MM.1S (cell line): ENCODE results near the gene DNAAF3.

Experiments
- DNase-seq: peaks from one replicate; pipeline ENCODE4 v3.0.0-alpha.2; 2015
- H2AFZ ChIP-seq: fragments of 300-600 bp; sonication (generic); 2 replicates; pipeline ENCODE4 v1.6.0; 2016; ENCODE audit warnings: antibody characterized with exemption, low read length
- H3F3A ChIP-seq: fragments of 300-600 bp; sonication (generic); 2 replicates; pipeline ENCODE4 v1.6.1; 2016; ENCODE audit warnings: mild to moderate bottlenecking, antibody characterized with exemption, low read length, moderate library complexity, mixed read lengths; ENCODE audit not compliant: insufficient read depth
- H3K27ac ChIP-seq: fragments of 300-600 bp; sonication (generic); 2 replicates; pipeline ENCODE4 v1.5.1; 2016; ENCODE audit warnings: mild to moderate bottlenecking, low read length
- H3K27me3 ChIP-seq: fragments of 300-600 bp; sonication (generic); replicated peaks from 2 replicates; pipeline ENCODE4 v1.6.0; 2016; ENCODE audit warnings: low read length; ENCODE audit not compliant: insufficient read depth
- H3K36me3 ChIP-seq: fragments of 300-600 bp; sonication (generic); replicated peaks from 2 replicates; pipeline ENCODE4 v1.6.1; 2016; ENCODE audit warnings: mild to moderate bottlenecking, low read length, mixed read lengths; ENCODE audit not compliant: insufficient read depth
- H3K4me1 ChIP-seq: fragments of 300-600 bp; sonication (generic); 2 replicates; pipeline ENCODE4 v1.6.1; 2016; ENCODE audit warnings: low read length, mixed read lengths
- H3K4me2 ChIP-seq: fragments of 300-600 bp; sonication (generic); 2 replicates; pipeline ENCODE4 v1.6.0; 2016; ENCODE audit warnings: low read depth, low read length
- H3K4me3 ChIP-seq: fragments of 300-600 bp; sonication (generic); 2 replicates; pipeline ENCODE4 v1.5.1; 2016; ENCODE audit warnings: low read length, mixed read lengths
- H3K79me2 ChIP-seq: fragments of 300-600 bp; sonication (generic); 2 replicates; pipeline ENCODE4 v1.6.1; 2016; ENCODE audit warnings: mixed run types, low read length, mixed read lengths
- H3K9ac ChIP-seq: fragments of 300-600 bp; sonication (generic); 2 replicates; pipeline ENCODE4 v1.6.1; 2016; ENCODE audit warnings: low read length, mixed read lengths
- H3K9me2 ChIP-seq: fragments of 300-600 bp; sonication (generic); replicated peaks from 2 replicates; pipeline ENCODE4 v1.6.1; 2016; ENCODE audit warnings: mild to moderate bottlenecking, low read length, mixed read lengths; ENCODE audit not compliant: insufficient read depth
- H3K9me3 ChIP-seq: fragments of 300-600 bp; sonication (generic); replicated peaks from 2 replicates; pipeline ENCODE4 v1.6.1; 2016; ENCODE audit warnings: mild to moderate bottlenecking, low read length, mixed read lengths; ENCODE audit not compliant: insufficient read depth
- H4K20me1 ChIP-seq: fragments of 300-600 bp; sonication (generic); 2 replicates; pipeline ENCODE4 v1.6.1; 2016; ENCODE audit warnings: mild to moderate bottlenecking, low read length, moderate library complexity, mixed read lengths; ENCODE audit not compliant: insufficient read depth
- EZH2 ChIP-seq: fragments of 300-600 bp; sonication (generic); optimal IDR thresholded peaks from 2 replicates; pipeline ENCODE3; 2017; ENCODE audit warnings: low read depth, mild to moderate bottlenecking, antibody characterized with exemption, low read length, mixed read lengths
- EZH2phosphoT487 ChIP-seq: fragments of 300-600 bp; sonication (generic); IDR thresholded peaks from 2 replicates; pipeline ENCODE4 v1.6.1; 2018; ENCODE audit warnings: antibody characterized with exemption, low read length
- TF ChIP-seq, protein P1 (sequence below): fragments of 300-600 bp; sonication (generic); IDR thresholded peaks from 2 replicates; pipeline ENCODE4 v1.5.1; 2016; ENCODE audit warnings: antibody characterized with exemption, low read length, mixed read lengths

Gene DNAAF3

DNA sequence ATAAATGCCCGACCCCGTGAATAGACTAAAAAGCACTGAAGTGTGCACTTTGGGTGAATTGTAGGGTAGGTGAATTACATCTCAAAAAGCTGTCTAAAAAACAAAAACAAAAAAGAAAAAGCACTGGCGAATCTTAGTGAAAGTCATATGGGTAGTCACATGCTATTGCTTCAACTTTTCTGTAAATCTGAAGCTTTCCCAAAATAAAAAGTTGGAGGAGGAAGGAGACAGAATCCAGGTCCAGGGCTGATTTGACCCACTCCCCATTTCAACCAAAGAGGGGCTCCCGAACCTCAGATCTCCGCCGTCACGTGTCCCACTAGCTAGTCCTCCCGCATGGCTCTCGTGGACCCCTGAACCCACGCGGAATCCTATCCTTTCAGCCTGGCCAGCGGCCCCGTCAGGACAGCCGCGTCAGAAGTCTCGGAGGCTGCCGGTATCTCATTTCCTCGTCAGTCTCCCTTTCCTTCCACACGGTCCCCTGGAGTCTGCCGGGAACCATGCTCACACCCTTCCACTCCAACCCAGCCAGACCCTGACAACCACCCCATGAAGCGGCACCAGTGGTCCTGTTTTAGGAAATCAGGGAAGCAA is 55.1 kb downstream of the DNAAF3 start:
- H3F3A ChIP-seq: no peaks in the 10 kb centered on the region
- no peak overlapping the region for H2AFZ ChIP-seq
- H3K27ac ChIP-seq: no peak overlapping the region
- H3K9me2 ChIP-seq: no peaks in the 10 kb centered on the region
- no peaks in the 10 kb centered on the region for H3K27me3 ChIP-seq
- no peaks in the 10 kb centered on the region for H3K36me3 ChIP-seq
- peaks cover 50% of the 10 kb centered on the region for H3K79me2 ChIP-seq
- H3K9ac ChIP-seq: no peak overlapping the region
- peaks cover 7% of the 10 kb centered on the region; the same call in 1 of the 2 replicates for H3K4me1 ChIP-seq
- no peak for DNase-seq
- H4K20me1 ChIP-seq: no peaks in the 10 kb centered on the region
- H3K9me3 ChIP-seq: no peaks in the 10 kb centered on the region
- H3K4me2 ChIP-seq: no peak overlapping the region
- TF ChIP-seq, protein P1, sequence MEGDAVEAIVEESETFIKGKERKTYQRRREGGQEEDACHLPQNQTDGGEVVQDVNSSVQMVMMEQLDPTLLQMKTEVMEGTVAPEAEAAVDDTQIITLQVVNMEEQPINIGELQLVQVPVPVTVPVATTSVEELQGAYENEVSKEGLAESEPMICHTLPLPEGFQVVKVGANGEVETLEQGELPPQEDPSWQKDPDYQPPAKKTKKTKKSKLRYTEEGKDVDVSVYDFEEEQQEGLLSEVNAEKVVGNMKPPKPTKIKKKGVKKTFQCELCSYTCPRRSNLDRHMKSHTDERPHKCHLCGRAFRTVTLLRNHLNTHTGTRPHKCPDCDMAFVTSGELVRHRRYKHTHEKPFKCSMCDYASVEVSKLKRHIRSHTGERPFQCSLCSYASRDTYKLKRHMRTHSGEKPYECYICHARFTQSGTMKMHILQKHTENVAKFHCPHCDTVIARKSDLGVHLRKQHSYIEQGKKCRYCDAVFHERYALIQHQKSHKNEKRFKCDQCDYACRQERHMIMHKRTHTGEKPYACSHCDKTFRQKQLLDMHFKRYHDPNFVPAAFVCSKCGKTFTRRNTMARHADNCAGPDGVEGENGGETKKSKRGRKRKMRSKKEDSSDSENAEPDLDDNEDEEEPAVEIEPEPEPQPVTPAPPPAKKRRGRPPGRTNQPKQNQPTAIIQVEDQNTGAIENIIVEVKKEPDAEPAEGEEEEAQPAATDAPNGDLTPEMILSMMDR: no peak
- TF ChIP-seq EZH2phosphoT487: no peak
- TF ChIP-seq EZH2: no peak
- H3K4me3 ChIP-seq: no peak overlapping the region

GRCh38 chr19:55109527-55110291 is 56.7 kb downstream of the DNAAF3 start:
- no peak for TF ChIP-seq EZH2phosphoT487
- Histone ChIP-seq H3K79me2 (peaks cover 38% of the 10 kb centered on the region), H4K20me1 (no peaks in the 10 kb centered on the region), H3K27ac (no peak overlapping the region), H3K4me2 (no peak overlapping the region), H3K9me3 (no peaks in the 10 kb centered on the region), H3K4me3 (no peak overlapping the region), H3K4me1 (no peaks in the 10 kb centered on the region), H3F3A (no peaks in the 10 kb centered on the region), H3K27me3 (no peaks in the 10 kb centered on the region), H3K9me2 (no peaks in the 10 kb centered on the region), H3K9ac (no peak overlapping the region), H3K36me3 (no peaks in the 10 kb centered on the region), H2AFZ (no peak overlapping the region)
- no peak for DNase-seq
